GM12801 (cell line): Measurements from ENCODE around the gene AGPAT4.

Source experiments
- CTCF ChIP-seq: IDR thresholded peaks from one replicate; pipeline ENCODE4 v1.5.1; 2011; ENCODE audit warnings: control low read depth; ENCODE audit not compliant: insufficient read length; ENCODE audit errors: extremely low read depth

Gene AGPAT4

GRCh38 chr6:161199850-161200249 is 74.0 kb downstream of the AGPAT4 start:
- TF ChIP-seq CTCF: no peak

GRCh38 chr6:161198783-161199460 is 74.9 kb downstream of the AGPAT4 start:
- TF ChIP-seq CTCF: no peak

GRCh38 chr6:161198176-161198575 is 75.7 kb downstream of the AGPAT4 start:
- TF ChIP-seq CTCF: no peak

GRCh38 chr6:161195386-161195785 is 78.5 kb downstream of the AGPAT4 start:
- no peak for TF ChIP-seq CTCF

GRCh38 chr6:161194374-161194773 is 79.5 kb downstream of the AGPAT4 start:
- TF ChIP-seq CTCF: no peak

- no peak for TF ChIP-seq CTCF
These were observed 81.0 kb downstream of the AGPAT4 start for GRCh38 chr6:161192636-161193411.

GRCh38 chr6:161191671-161192070 is 82.2 kb downstream of the AGPAT4 start:
- no peak for TF ChIP-seq CTCF
